ENCODE results near the gene STIM1. TPM values are rescaled to one million over a fixed set of nuclear protein-coding genes. Genes with fewer than 3 reads are reported as not detected.

STIM1 gene
- total and polyA plus RNA-seq, 4 donors = 12.1 to 56.4 (median 41.2) TPM

DNA sequence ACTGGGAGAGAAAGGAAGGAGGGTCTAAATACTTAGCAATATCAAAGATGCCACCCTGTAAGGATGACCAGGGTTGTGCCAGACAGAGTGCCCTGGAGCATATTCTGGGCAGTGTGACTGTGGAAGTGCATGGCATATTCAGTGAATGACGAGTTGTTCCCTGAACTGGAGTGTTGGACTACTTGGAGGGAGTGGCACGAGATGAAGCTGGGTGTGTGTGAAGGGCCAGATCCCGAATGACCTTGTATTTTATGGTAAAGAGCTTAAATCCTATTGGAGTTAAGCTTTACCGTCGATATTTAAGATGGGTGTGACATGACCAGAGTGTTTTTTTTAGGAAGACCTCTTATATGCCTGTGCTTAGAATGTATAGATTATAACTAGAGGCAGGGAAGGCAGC is 48.8 kb downstream of the STIM1 start:
- ATAC-seq (ENCODE audit: insufficient read depth, low FRiP score) (no peak), DNase-seq (no peak)
- Histone ChIP-seq H3K4me3 (no peak overlapping the region), H3K27me3 (ENCODE audit: control insufficient read depth in 3 of 3, insufficient read depth in 3 of 3, low read length in 2 of 3) (no peaks in the 10 kb centered on the region), H3K9me3 (ENCODE audit: control insufficient read depth in 4 of 4, insufficient read depth in 3 of 4, low read length in 3 of 4) (no peaks in the 10 kb centered on the region), H3K4me1 (ENCODE audit: control insufficient read depth in 5 of 5, insufficient read depth in 5 of 5, low read length in 5 of 5) (peaks cover 3 to 21% (median 10%) of the 10 kb centered on the region in 5 donors), H3K9ac (ENCODE audit: insufficient read depth in 1 of 2, low read length in 2 of 2) (no peak overlapping the region), H3K27ac (ENCODE audit: low read depth in 1 of 2, low read length in 1 of 2) (peak overlapping the region in 1 of 2 donors; percentile 20), H3K36me3 (ENCODE audit: control insufficient read depth in 4 of 4, insufficient read depth in 4 of 4, low read length in 4 of 4) (no peaks in the 10 kb centered on the region)
- 79 to 80% methylated on average over 5 of the region's 5 CpGs for WGBS, 2 donors
- TF ChIP-seq CTCF (IDR thresholded peaks at IDR 0.05; ENCODE audit: control extremely low read depth, extremely low read depth) = no peak

DNA sequence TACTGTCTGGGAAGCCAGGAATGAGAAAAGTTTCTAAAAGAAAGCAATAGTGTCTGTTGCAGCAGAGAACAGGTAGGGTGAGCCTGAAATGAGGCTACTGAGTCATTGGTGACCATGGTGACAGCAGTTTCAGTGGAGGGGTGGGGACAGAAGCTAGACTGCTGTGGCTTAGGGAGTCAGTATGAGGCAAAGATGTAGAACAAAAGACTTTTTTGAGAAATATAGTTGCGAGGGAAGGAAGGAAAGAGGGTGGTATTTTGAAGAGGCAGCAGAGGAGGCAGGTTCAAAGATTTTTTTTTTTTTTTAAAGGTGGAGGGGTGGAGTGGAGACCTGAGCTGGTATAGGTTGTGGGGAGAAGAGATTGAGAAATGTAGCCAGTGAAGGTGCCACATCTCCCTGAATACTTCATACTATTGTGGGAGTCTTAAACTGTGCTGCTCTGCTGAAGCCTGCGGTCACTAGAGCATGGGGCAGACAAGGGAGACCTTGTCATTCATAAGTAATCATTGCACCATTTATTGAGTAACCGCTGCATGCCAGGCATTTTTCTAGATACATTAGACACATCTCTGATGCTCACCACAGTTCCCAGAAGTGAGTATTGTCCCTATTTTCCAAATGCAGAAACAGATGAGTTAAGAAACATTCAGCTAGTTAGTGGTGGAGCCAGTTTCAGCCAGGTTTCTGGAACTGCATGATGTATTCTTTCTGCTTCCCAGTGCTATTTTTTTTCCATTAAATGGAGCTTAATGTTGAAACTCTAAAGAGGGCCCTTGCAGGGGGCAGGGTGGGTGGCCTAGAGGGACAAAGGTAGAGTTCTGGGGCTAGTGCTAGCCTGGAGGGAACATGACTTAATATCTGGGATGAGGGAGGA is 49.9 kb downstream of the STIM1 start:
- H3K9me3 ChIP-seq (ENCODE audit: control insufficient read depth in 4 of 4, insufficient read depth in 3 of 4, low read length in 3 of 4) = no peaks in the 10 kb centered on the region
- H3K9ac ChIP-seq (ENCODE audit: insufficient read depth in 1 of 2, low read length in 2 of 2) = no peak overlapping the region
- peak overlapping the region in 1 of 2 donors; percentile 81 for H3K27ac ChIP-seq (ENCODE audit: low read depth in 1 of 2, low read length in 1 of 2)
- WGBS, 2 donors = 25 to 62% methylated on average over 3 of the region's 3 CpGs
- peaks cover 3 to 21% (median 10%) of the 10 kb centered on the region in 5 donors for H3K4me1 ChIP-seq (ENCODE audit: control insufficient read depth in 5 of 5, insufficient read depth in 5 of 5, low read length in 5 of 5)
- DNase-seq = peak; percentile 18 to 44 (median 29)
- no peaks in the 10 kb centered on the region for H3K27me3 ChIP-seq (ENCODE audit: control insufficient read depth in 3 of 3, insufficient read depth in 3 of 3, low read length in 2 of 3)
- peak; percentile 82 for ATAC-seq (ENCODE audit: insufficient read depth, low FRiP score)
- no peak for TF ChIP-seq CTCF (IDR thresholded peaks at IDR 0.05; ENCODE audit: control extremely low read depth, extremely low read depth)
- no peak overlapping the region for H3K4me3 ChIP-seq
- H3K36me3 ChIP-seq (ENCODE audit: control insufficient read depth in 4 of 4, insufficient read depth in 4 of 4, low read length in 4 of 4) = no peaks in the 10 kb centered on the region

- Histone ChIP-seq H3K27me3 (ENCODE audit: control insufficient read depth in 3 of 3, insufficient read depth in 3 of 3, low read length in 2 of 3) (no peaks in the 10 kb centered on the region), H3K36me3 (ENCODE audit: control insufficient read depth in 4 of 4, insufficient read depth in 4 of 4, low read length in 4 of 4) (no peaks in the 10 kb centered on the region), H3K9me3 (ENCODE audit: control insufficient read depth in 4 of 4, insufficient read depth in 3 of 4, low read length in 3 of 4) (no peaks in the 10 kb centered on the region), H3K27ac (ENCODE audit: low read depth in 1 of 2, low read length in 1 of 2) (peak overlapping the region in 1 of 2 donors; percentile 48), H3K4me1 (ENCODE audit: control insufficient read depth in 5 of 5, insufficient read depth in 5 of 5, low read length in 5 of 5) (peaks cover 3 to 21% (median 10%) of the 10 kb centered on the region in 5 donors), H3K4me3 (no peak overlapping the region), H3K9ac (ENCODE audit: insufficient read depth in 1 of 2, low read length in 2 of 2) (no peak overlapping the region)
- ATAC-seq (ENCODE audit: insufficient read depth, low FRiP score) (no peak), DNase-seq (no peak)
- 92 to 99% methylated on average over 2 of the region's 2 CpGs for WGBS, 2 donors
- no peak for TF ChIP-seq CTCF (IDR thresholded peaks at IDR 0.05; ENCODE audit: control extremely low read depth, extremely low read depth)
Observed at GRCh38 chr11:3906166-3906565, 50.7 kb downstream of the STIM1 start.
